CD4-positive, alpha-beta T cell treated with Interferon alpha-2 for 1 hour (primary cell): ENCODE data around the gene CCDC71.
A peak's percentile ranks its signal among the peaks of the same experiment; 100 is the strongest.

Experiments used
- DNase-seq, 2 donors: peaks; one replicate each; pipeline ENCODE4 v3.0.0-alpha.2; 2020 to 2022

CCDC71 gene

DNA sequence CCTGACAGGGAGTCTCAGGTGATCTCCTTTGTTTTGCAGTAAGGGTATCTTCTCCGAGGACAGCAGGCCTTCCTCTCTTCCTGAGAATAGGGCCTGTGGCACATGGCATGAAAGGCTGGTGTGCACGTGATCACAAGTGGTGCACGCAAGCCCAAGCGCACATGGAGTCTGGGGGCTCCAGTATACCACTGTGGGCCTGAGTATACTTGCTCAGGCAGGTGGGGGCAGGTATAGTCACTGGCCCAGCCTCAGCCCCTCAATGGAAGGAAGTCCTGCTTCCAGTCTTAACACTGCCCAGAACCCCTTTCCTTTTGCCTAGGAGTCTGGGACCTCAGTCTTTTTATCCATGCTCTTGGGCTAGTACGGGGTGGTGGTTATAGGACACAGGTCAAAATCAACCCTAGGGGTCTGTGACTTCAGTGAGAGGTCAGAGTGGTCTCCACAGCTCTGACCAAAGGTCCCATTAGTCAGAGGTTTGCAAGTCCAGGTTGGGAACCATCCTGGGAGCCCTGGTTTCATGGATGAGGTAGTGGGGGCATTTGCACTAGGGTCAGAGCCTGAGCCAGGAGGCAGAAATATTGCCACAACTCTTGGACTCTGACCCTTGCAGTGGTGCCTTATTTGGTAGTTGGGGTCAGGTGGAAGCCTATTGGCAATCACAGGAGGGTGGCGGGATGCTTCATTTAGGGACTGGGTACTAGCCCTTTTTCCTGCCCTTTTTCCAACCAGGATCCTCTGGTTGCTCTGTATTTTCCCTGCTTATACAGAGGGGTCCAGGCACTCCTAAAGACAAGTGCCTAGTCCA lies 823 bp upstream of the CCDC71 start:
- no peak for DNase-seq

DNA sequence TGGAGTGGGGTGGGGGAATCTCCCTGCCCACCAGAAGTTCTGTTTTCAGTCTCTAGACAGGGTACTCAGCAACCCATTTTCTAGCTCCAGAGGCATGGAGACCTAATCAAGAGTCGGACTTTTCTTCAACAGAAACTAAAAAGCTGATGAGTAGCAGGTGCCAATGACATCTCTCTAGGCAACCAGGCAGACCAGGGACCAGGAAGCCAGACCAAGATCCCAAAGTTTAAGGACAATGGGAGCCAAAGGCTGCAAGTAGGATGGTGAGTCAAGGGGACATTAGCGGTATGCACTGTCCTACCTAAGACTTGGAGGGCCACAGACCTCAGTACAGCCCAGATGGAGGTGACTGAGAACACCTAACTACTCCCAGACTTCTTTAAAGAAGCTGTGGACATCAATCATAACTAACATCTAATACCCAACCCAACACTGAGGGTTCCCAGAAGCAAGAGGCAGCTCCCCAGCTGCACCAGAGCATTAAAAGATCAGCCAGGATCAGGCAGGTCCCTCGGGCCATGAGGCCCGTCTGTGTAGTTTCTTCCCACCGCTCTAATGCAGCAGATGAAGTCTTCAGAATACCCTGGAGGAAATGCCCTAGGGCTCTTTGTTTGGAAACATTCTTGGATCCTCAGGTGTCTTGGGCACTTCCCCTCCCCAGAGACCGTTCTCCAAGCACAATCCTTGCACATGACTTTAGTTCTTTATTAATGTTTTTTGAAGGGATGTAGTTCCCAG lies 979 bp downstream of the CCDC71 start:
- no peak for DNase-seq

DNA sequence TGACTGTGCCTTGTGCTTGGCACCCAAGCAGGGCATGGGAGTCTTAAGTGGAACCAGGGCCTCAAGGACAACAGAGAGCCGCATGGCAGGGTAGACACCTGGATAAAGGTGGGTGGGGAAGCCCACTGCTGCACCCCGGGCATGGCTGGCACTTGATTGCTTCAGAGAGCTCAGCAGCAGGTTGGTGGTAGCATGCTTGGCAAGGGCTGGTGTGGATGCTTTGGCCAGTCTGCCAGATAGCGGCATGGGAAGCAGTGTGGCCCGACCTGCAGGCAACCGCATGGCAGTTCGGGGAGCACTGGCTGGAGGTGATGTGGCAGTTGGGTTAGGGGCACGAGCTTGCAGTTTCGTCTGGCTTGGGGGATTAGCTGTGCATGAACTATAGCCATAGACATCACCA lies 2.5 kb downstream of the CCDC71 start:
- no peak for DNase-seq

DNA sequence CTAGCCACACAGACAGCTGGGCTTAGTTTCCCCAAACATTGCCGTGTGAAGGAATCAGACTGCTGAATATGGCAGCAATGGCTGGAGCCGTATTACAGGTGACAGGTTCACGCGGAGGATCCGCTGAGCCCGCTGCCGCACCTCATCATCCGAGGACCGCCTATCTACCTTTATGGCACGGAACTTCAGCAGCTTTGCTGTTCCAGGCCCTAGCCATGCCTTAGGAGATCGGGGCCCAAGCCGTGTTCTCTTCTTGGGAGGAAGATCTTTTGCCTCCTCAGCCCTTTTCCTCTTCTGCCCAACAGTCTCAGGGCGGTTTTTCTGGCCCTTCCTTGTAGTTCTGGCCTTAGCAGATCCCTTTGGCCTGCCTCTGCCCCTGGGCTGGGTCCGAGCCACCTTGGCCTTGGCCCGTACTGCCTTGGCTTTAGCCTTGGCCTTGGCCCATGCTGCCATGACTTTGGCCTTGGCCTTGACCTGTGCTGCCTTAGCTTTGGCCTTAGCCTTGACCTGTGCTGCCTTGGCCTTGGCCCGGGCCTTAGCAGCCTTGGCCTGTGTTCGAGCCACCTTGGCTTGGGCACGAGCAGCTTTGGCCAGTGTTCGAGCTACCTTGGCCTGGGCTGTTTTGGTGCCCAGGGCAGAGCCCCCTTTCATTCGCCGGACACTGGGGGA lies 3.2 kb downstream of the CCDC71 start:
- DNase-seq, result no peak

DNA sequence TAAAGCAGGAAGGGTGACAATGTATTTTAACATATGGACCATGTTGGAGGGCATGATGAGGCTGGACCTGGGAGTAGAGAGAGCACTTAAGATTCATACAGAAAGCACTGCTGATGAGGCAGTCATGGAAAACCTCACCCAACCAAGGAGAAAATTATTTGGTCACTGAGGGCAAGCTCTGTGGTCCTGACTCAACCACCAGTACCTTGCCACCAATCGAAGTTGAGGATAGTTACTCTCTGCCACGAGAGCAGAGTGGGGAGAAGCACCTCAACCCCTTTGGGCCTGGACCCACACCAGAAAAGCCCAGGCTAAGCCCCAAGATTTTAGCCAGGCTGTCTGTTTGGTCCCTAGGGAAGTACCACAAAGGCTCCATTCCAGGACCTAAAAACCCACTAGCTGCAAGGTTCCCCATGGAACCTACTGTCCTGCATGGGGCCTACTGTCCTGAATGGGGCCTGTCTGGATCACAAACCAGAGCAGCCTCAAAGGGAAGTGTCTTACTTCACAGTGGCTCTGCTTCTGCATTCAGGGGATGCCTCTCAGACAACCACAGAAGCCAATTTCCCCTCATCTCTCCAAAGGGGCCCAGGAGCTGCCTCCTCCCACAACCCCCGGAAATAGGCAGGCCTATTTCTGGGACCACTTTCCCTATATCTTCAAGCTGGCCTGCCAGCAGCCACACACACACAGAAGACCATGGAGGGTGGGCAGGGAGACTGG lies 4.2 kb downstream of the CCDC71 start:
- DNase-seq, result no peak

DNA sequence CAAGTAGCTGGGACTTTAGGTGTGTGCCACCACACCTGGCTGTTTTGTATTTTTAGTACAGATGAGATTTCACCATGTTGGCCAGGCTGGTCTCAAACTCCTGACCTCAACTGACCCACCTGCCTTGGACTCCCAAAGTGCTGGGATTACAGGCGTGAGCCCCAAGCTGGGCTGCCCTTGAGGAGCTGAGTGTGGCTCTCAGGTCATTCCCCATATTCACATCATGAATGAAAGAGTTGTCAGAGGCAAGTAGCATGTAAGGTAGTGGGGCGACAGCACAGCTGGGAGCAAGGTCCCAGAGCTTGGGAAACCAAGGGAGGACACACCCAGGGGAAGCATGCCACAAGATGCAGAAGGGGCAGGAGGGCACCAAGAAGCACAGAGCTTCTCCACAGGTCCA lies 4.9 kb downstream of the CCDC71 start:
- DNase-seq, result no peak

DNA sequence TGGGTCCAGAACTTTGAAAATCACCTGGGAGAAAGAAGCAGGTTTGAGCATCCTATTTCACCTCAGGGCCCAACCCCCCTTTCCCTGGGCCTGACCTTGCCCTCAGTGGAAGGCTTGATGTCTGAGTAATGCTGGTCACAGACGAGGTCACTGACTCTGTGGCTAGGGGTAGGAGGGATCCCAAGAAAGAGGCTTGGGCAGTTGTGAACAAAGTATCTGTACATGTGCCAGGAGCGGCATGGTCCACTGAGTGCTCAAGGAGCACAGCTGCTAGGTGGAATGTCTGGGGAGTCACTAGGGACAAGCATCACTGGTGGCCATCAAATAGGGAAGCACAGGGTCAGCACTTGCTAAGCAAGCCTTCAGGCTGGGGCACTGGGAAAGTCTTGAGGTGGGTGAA lies 7.3 kb downstream of the CCDC71 start:
- no peak for DNase-seq

DNA sequence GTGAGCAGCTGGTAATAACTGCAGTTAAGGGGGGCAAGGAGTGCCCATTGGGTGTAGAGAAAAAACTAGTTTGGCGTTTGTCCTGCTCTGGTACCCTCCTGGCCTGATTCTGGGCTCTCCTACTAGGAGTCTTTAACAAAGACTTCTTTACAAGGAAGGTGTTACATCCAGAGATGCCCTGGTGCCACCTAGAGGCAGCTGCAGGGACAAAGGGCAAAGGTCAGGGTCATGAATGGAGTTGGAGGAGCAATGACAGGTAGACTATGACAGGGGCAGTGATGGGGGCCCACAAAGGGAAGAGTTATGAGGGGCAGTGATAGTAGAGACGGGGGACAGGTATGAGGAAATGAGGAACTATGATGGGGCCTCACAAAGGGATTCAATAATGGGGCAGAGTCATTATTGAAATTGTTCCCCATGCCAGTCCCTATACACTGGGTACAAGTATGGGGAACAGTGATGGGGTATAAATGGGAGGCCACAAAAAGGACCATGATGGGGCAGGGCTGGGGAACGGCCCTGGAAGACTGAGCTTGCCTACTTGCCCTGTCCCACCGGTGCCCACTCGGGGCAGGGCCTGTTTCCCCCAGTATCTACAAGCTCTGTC lies 7.9 kb downstream of the CCDC71 start:
- DNase-seq, result peak; percentile 58 to 74

DNA sequence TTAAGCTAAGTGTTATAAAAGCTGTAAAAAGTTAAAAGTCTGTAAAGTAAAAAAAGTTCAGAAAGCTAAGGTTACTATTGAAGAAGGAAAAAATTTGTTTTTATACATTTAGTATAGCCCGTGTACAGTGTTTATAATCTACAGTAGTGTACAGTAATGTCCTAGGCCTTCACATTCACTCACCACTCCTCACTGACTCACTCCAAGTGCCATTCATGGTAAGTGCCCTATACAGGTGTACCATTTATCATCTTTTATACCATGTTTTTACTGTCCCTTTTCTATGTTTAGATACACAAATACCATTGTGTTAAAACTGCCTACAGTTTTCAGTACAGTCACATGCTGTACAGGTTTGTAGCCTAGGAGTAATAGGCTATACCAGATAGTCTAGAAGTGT lies 8.8 kb downstream of the CCDC71 start:
- no peak for DNase-seq

DNA sequence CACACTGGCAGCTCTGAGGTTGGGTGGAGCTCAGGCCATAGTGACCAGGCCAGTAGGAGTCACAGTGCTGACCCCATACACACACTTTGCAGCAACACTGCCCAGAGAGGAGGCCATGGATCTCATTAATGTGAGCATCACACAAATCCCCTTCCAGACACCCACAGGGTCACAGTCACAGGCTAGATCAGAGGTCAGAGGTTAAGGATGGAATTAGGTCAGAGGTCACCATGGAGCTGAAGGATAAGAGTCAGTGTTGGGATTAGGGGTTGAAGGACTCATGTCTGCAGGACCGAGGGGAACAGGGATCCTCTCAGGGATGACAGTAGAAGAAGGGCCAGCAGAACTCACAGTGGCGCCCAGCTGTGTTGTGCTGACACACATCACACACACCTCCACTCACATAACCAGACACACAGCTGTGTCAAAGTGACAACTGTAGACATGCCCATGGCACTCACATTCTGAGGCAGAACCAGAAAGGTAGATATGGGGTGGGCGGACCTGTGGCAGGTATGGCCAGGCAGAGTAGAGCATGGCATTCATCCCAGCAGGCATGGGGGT lies 12.7 kb downstream of the CCDC71 start:
- no peak for DNase-seq

DNA sequence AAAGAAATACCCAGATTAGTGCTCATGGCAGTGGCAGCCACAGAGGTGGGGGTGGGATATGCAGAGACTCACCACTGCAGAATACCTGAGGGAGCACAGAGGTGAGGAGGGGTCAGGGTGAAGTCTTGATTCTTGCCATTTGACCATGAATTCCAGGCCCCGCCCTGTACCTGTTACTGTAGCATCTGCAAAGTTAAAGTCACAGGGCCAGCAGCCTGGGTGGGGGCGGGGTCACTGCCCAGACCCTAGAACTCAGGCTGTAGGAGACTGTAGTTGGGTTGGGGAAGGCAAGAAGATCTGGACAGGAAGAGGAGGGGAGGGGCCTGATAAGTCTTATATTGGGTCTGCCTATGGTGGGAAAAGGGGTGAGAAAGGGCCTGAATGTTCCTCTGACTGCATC lies 14.5 kb downstream of the CCDC71 start:
- no peak for DNase-seq

DNA sequence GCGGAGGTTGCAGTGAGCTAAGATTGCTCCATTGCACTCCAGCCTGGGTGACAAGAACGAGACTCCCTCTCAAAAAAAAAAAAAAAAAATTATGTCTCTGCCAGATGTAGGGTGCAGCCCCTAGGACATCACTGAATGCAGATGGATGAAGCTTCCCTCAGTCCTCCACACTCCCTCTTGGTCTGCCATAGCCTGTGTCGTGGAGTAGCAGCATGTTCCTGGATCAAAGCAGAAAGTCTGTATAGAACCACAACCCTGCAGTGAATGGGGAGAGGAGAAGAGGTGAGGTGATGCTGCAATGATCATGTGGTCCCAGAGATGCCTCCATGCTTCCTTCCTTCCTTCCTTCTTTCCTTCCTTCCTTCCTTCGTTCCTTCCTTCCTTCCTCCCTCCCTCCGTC lies 18.0 kb downstream of the CCDC71 start:
- no peak for DNase-seq

DNA sequence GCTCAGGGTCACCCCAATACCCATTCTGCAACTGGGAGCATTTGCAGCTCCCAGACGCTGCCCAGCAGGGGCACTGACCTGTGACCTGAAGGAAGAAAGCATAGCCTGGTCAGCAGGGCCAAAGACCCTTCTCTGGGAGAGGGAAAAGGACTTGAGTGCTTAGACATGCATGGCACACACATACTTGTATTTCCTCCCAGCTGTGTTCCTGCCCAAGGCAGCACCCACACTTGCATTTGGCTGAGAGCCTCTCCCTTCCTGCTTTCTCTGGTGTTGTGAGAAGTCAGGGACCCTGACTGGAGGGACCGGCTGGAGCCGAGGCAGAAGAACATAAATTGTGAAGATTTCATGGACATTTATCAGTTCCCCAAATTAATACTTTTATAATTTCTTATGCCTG lies 26.1 kb downstream of the CCDC71 start:
- no peak for DNase-seq

DNA sequence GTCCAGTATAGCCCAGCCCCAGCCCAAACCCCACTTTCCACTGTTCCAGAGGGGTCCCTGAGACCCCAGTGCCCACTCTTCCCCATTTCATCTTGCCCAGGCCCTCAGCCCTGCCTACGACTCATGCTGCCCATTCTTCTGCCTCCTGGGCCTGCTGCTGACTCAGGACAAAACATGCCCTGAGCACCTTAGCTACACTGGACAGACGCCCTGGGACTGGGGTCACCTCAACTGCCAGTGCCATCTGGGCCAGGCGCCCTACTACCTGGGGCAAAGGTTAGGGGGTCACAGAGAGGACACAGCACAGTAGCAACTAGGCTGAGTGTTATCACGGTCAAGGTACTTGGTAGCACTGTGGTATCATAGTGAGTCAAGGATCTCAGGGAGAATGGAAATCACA lies 30.6 kb downstream of the CCDC71 start:
- no peak for DNase-seq

DNA sequence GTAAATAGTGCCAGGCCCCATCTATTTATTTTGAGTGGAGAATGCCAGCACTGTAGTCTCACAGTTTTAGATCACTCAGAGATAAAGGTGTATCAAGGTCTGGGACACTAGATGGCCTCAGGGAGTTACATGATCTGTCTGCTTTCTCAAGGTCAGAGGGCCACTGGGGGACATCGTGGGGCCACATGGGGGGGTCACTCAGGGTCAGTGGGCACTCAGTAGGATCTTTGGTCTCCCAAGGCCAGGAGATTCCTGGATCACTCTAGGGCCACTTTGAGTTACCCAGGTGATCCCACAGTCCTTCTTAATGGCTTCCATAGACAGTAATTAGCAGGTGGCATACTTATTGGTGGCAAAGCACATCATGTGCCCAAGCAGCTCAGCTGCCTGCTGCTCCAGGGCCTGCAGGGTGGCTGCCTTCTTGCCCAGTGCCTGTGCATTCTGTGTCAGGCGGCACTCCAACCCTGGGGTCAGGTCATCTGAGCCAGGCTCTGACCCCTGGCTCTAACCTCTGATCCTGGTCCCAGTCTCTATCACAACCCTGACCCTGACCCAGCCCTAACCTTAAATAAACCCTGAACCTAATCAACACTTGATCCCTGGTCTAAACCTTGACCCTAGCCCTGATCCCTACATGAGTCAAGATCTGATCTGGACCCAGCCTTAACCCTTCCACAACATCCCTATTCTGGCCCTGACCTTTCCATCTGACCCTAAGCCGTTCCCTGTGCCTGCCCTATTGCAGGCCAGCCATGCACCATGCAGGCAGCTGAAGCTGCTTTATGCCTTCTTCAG lies 31.5 kb downstream of the CCDC71 start:
- no peak for DNase-seq

DNA sequence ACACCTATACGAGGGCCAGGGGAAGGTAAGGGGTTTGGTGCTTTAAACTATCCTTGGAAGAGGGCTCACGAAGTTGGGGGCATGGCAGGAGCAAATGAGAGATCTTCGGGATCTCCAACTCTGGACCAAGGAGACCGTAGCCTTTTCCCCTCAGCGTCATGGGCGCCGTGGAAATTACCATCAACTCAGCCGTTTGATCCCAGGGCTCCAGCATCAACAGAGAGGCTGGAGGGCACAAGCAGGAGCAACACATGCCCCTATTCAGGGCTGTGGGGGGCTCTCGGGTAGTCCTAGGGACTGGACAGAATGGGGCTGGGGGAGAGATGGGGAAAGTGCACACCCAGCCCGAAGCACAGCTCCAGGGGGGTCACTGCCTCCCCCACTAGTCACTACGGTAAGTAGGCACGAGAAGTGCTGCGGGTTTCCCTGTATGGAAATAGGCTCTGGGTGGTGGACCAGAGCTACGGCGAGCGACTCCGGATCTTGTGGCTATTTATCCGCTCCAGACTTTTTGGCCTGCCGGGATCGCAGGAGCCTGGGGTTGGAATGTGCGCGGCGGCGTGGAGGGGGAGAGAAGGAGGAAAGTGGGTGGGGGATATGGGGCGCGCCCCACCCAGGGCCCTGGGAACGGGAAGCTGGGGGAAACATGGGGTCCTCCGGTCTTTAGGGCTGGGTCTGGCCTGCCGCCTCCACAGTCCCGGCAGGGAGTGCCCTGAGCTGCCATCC lies 32.7 kb downstream of the CCDC71 start:
- DNase-seq, result no peak

DNA sequence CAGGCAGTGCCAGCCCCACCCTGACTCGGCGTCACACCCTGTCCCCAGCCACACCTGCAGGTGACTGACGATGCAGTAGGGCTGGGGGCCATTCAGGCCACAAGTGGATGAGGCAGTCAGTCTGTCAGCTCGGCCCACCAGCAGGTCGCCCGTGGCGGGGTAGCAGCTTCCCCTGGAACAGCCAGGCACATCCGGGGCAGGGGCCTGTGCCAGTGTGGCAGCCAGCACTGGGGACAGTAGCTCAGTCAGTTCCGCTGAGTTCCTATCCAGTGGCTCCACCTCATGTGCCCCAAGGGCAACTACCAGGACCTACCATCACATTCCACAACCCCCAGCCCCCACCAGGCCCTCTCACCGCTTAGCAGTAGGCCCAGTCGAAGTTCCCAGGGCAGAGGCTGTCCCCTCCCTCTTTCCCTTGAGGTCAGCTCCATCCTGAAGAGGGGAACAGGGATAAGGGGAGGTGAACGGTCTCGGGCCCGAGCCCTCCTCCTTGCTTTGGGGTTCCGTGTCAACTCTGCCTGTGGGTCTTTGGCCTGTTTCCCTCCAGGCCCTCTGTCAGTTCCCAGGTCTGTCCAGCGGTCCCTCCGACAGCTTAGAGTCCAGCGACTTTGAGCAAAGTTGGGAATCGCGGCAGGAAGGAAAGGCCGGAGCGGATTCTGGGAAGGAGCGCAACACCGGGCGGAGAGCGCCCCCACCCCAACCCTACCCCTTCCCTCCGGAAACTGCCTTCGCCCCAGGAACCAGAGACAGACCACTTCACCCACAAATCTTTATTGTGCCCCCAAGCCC lies 33.5 kb downstream of the CCDC71 start, which contains the start of gene LAMB2:
Gene LAMB2 (minus strand): TSS at position 614 of the 789 bp plus-strand sequence. CDS start 183 bp downstream, at position 431.
- no peak for DNase-seq

DNA sequence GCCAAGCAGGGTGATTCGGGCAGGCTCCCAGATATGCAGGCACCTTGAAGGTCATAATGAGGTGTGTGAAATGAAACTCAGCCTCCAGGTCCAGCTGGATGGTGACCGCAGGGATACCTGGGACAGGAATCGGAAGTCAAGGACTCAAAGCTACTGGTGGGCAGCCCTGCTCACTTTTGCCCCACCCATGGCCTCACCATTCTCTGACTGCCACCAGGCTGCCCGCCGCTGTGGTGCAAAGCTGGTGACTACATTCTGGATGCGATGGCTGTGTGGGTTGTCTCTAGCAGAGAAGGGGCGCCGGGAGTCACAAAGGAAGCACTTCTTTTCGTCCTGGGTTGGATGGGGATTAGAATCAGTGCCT lies 34.1 kb downstream of the CCDC71 start:
- no peak for DNase-seq

DNA sequence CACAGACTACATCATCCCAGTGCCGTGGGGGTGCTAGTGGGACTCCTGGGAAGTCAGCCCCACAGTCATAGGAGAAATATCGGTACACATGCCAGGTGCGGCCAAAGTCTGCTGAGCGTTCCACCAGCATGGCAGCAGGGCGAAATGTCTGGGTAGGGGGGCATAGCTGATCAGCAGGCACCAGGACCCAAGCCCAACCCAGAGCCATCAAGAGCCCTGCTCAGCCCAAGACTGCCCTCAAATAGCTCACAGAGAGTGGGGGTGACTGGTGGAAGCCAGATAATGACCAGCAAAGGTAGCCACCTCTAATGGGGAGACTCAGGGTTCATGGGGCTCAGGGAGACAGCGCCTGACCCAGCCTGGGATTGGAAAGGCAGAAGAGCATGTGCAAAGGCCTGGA lies 34.6 kb downstream of the CCDC71 start:
- DNase-seq, result no peak

DNA sequence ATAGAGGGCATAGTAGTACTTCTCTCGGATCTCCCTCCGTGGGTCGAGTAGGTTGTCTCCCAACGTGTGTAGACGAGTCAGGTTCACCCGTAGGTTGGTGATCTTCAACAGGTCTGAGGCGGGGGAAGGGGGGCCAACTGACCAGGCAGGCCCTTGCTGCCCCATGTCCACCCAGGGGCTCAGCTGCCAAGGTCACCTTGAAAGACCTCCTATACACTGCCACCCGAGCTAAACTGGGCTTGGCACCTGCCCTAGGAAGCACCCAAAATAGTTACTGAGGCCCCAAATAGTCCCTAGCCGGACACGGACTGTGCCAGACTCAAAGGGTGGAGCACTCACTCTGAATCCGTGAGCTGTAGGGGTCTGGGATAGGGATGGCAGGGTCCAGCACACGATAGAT lies 35.1 kb downstream of the CCDC71 start:
- no peak for DNase-seq
